HL-60 (cell line): ENCODE measurements around the gene MYH15.

Source experiments
- DNase-seq, 2 experiments: peaks; one replicate each; pipeline ENCODE4 v3.0.0-alpha.2; 2010 to 2020; ENCODE audit warnings: low read depth in 1 of 2, low spot score in 1 of 2
- H3K27ac ChIP-seq: fragments of 250-450 bp; sonication (Bioruptor Pico); replicated peaks from 2 replicates; pipeline ENCODE4 v1.5.1; 2020; ENCODE audit warnings: mild to moderate bottlenecking, moderate library complexity
- H3K27me3 ChIP-seq: fragments of 250-450 bp; sonication (Bioruptor Pico); 2 replicates; pipeline ENCODE4 v1.5.1; 2021; ENCODE audit warnings: mild to moderate bottlenecking, moderate library complexity; ENCODE audit not compliant: insufficient read depth, poor library complexity, severe bottlenecking
- H3K4me3 ChIP-seq: replicated peaks from 2 replicates; pipeline ENCODE4 v1.5.1; 2011; ENCODE audit warnings: mild to moderate bottlenecking, control low read depth, low read length; ENCODE audit not compliant: insufficient read depth
- CTCF ChIP-seq: IDR thresholded peaks from one replicate; pipeline ENCODE4 v1.5.1; 2011; ENCODE audit warnings: low read length, control low read depth, inconsistent platforms; ENCODE audit not compliant: insufficient read depth
- GABPA ChIP-seq: IDR thresholded peaks from 2 replicates; pipeline ENCODE4 v1.6.1; 2012; ENCODE audit warnings: low read depth
- POLR2AphosphoS5 ChIP-seq: IDR thresholded peaks from 2 replicates; pipeline ENCODE4 v1.6.1; 2012; ENCODE audit warnings: low read depth
- REST ChIP-seq: IDR thresholded peaks from 2 replicates; pipeline ENCODE4 v1.6.1; 2012; ENCODE audit warnings: low read depth; ENCODE audit not compliant: insufficient replicate concordance
- SPI1 ChIP-seq: IDR thresholded peaks from 2 replicates; pipeline ENCODE4 v1.6.1; 2012; ENCODE audit warnings: low read depth, mild to moderate bottlenecking, borderline replicate concordance

The MYH15 gene

GRCh38 chr3:108552267-108553159, 42.1 kb upstream of the MYH15 start:
- no peaks in the 10 kb centered on the region for H3K27me3 ChIP-seq
- H3K27ac ChIP-seq, result no peak overlapping the region
- H3K4me3 ChIP-seq, result no peak overlapping the region
- DNase-seq, result no peak
- TF ChIP-seq GABPA, result no peak
- TF ChIP-seq CTCF, result no peak
- TF ChIP-seq REST, result no peak
- TF ChIP-seq SPI1, result no peak
- no peak for TF ChIP-seq POLR2AphosphoS5

- no peak for DNase-seq
- no peak overlapping the region for H3K4me3 ChIP-seq
Observed at GRCh38 chr3:108548886-108549285, 38.5 kb upstream of the MYH15 start.

More at GRCh38 chr3:108548886-108549285, 38.5 kb upstream of the MYH15 start:
- Histone ChIP-seq H3K27ac (no peak overlapping the region), H3K27me3 (no peaks in the 10 kb centered on the region)
- TF ChIP-seq POLR2AphosphoS5 (no peak), SPI1 (no peak), REST (no peak), CTCF (no peak), GABPA (no peak)
